Activated CD4-positive, CD25-positive, alpha-beta regulatory T cell treated with anti-CD3 and anti-CD28 coated beads, Interleukin-2, amount 50 U/mL, for 16 hours (primary cell): ENCODE results near the gene TFDP1.

Source experiments
- DNase-seq: peaks from one replicate; pipeline ENCODE4 v3.0.0-alpha.2; 2020; ENCODE audit warnings: low read depth, low spot score

TFDP1 gene

GRCh38 chr13:113597391-113598080 lies 13.0 kb downstream of the TFDP1 start:
- no peak for DNase-seq

GRCh38 chr13:113598081-113598410 lies 13.5 kb downstream of the TFDP1 start:
- DNase-seq: no peak

GRCh38 chr13:113598481-113598880 lies 13.9 kb downstream of the TFDP1 start:
- no peak for DNase-seq

DNA sequence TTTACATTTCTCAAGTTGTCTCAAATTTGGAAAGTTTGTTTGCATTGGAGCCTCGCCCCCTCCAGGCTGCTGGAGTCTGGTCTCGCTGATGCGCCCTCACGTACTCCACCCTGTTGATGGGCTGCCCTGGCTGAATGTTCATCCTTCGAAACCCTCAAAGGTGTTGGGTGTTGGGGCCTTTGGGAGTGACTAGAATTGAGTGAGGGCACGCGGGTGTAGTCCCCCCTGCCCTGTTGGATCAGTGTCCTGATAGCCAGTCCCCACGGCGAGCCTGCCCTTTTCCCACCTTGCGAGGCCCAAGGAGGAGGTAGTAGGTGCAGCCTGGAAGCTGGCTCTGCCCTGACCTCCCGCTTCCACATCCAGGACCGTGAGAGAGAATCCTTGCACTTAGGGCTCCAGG lies 14.8 kb downstream of the TFDP1 start:
- no peak for DNase-seq

- DNase-seq: no peak
Measured at GRCh38 chr13:113601166-113602070, 16.9 kb downstream of the TFDP1 start.

DNA sequence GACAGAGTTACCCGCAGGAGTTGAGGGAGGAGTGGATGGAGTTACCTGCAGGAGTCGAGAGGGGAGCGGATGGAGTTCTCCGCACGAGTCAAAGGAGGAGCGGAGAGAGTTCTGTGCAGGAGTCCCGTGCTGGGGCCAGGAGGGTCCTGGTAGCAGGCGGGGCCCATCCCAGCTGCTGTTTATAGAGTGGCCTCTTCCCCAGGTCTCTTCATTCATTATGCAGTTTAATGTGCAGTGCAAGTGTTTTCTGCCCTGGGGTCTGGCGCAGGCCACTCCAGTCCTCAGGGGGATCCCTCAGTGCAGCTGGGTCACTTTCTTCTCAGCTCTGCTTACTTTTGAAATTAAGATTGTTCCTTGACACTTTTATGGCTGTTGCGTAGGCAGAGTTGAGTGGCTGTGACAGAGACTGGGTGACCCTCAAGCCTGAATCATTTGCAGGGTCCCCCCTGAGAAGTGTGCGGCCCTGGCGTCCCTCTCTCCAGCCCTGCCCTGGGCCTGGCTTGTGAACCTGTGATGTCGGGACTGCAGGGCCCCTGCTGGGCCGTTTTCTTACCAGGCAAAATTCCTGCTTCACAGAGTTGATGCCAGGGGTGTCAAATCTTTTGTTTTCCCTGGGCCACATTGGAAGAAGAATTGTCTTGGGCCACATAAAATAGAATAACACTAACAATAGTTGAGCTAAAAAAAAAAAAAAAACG lies 17.9 kb downstream of the TFDP1 start:
- no peak for DNase-seq

DNA sequence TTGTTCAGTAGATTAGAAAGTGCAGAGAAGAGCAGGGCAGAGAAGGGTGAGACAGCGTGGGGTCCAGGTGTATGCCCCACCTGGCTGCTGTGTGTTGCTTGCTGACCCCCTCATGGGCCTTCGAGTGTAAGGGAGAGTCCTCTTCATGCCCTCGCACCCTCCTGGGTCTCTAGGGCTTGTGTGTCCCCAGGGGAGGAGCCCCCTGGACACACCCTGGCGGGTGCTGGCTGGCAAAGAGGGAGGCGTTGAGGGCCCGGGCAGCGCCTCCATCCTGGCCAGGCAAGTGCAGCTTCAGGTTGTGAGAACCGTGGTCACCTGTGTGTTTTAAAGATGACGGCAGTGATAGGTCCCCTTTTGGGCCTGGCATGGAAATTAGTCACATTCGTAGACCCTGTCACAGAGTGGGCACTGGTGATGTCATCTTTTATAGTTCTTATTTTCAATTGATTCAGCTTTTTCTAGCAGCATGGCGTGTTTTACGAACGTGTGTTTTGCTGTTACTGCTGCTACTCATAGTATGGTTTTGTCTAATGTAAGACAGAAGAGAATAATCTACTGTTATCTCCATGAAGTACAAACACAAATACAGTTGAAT lies 18.7 kb downstream of the TFDP1 start:
- no peak for DNase-seq

DNA sequence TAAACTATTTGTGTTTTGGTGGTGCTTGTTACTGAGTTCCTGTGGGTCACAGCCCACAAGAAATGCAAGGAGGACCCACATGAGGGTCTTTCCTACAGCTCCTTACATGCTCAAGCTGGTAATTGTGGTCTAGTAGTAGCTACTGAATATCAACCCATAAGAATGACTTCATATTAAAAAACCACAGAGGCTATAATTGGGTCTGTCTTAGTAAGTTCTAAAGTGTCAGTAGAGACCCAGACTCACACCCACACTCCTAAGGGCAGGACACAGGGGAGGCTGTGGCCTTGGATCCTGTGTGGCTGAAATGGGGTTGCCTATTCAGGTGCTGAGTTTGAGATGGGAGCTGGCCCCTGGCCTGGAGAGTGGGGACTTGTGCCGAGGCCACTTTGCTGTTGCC lies 19.6 kb downstream of the TFDP1 start:
- no peak for DNase-seq

- DNase-seq: no peak
Measured at GRCh38 chr13:113605461-113605860, 20.9 kb downstream of the TFDP1 start.

- no peak for DNase-seq
Measured at GRCh38 chr13:113605866-113606438, 21.4 kb downstream of the TFDP1 start.

GRCh38 chr13:113607056-113607888 lies 22.7 kb downstream of the TFDP1 start:
- no peak for DNase-seq

- DNase-seq: no peak
Measured at GRCh38 chr13:113607889-113608635, 23.5 kb downstream of the TFDP1 start.

GRCh38 chr13:113608967-113609533 lies 24.5 kb downstream of the TFDP1 start:
- no peak for DNase-seq

DNA sequence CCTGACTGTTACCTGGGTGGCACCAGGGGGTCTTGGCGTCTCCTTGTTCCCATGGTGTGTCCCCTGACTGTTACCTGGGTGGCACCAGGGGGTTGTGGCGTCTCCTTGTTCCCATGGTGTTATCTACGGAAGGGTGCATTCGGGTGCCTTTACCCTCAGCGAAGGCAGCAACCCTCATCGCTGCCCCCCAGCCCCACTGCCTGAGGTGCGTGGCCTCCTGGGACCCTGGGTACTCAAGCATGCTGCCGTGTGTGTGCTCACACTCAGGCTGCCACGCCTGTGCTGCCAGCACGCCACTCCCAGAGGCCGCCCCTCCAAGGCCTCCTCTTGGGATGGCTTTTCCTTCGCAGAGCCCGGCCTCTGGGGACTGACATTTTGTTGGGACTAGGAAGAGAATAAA lies 25.1 kb downstream of the TFDP1 start:
- no peak for DNase-seq

DNA sequence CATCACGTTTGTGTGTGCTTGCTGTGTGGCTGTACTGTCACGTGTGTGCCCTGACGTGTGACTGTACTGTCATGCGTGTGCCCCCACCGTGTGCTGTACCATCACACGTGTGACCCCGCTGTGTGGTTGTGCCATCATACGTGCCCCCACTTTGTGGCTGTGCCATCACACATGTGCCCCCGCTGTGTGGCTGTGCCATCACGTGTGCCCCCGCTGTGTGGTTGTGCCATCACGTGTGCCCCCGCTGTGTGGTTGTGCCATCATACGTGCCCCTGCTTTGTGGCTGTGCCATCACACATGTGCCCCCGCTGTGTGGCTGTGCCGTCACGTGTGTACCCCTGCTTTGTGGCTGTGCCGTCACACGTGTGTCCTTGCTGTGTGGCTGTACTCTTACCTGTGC lies 25.7 kb downstream of the TFDP1 start:
- no peak for DNase-seq

DNA sequence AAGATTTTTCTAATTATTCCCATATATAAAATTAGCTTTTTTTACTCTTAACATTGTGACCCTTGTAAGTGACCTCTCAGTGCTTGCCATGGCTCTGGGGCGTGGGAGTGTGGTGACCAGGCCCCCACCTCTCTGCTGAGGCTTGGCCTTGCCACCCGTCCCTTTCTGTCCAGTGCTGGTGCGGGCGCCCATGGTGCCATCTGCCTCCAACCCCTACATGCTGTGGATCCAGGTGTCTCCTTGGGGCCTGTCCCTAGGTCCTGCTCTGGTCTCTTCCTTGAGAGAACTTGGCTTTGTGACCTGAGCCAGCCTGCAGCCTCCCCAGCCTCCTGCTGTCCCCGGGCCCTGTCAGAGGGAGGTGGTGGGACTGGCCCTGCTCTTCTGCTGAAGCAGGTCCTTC lies 27.4 kb downstream of the TFDP1 start:
- no peak for DNase-seq

DNA sequence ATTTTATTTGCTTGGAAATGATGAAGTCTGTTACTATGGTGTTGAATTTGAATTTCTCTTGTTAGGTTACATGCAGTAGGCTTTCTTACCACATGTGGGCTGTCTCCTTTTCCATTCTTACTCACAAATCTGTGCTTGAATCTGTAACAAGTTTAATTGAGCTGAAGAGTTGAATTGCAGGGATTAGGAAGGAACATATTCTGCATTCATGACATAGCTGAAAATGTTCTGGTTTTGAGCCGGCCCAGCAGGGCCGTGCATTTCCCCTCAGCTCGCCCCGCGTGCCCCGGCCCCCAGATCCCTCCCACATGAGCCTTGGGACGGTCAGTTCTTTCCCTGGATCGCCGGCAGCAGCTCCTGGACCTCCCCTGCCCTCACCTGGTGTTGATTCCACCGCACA lies 28.1 kb downstream of the TFDP1 start:
- no peak for DNase-seq

GRCh38 chr13:113613789-113614379 lies 29.3 kb downstream of the TFDP1 start:
- DNase-seq: no peak

- DNase-seq: no peak
Measured at GRCh38 chr13:113616281-113616906, 31.8 kb downstream of the TFDP1 start.
